HG03575 (cell line): ENCODE results near the gene HTR5A.
"Not testable (repeated sequence)": the region's sequence is repeated elsewhere in the genome, so short reads cannot be mapped to it uniquely, and the experiment has no call there.

ENCODE experiments used
- ATAC-seq: cut with Tn5 transposase; IDR thresholded peaks from one replicate; pipeline ENCODE4 v1.9.1; 2021; ENCODE audit not compliant: unreplicated experiment, insufficient number of reproducible peaks, low FRiP score; ENCODE audit errors: extremely low read depth

Gene HTR5A

DNA sequence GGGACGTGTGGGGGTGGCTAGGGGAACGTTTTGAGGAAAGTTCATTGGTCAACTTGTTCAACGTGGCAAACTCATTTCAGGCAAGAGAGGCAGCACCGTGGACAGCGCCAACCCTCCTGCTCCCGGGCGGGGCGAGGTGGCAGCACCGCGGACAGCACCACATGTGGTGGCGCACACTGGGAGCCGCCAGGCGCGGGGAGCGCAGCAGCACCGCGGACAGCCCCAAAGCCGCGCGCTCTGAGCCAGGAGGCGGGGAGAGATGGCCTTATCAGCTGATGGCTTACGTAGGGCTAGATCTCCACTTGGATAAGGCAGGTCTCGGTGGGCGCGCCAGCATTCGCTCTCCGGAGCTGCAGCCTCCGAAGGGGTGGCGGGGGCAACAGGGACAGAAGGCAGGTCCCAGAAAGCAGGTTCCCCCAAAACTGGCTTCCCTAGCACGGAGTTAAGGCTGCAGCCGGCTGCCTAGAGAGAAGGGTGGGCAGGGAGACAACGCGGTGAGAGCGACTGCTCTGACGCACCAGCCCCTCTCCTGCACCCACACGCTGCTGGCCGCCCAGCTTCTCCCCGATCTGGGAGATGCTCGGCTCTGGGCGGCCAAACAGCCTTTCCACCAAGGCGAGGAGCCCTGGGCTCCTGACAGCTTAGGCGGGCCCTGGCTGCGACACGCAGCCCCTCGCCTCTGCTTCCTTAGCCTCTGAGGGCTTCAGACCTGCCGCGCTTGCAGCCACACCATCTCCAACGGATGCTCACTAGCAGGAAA, at the start of gene HTR5A:
HTR5A (plus strand) TSS at position 333 of the 760 bp plus-strand sequence. CDS start 576 bp downstream, outside the sequence.
- no peak for ATAC-seq

DNA sequence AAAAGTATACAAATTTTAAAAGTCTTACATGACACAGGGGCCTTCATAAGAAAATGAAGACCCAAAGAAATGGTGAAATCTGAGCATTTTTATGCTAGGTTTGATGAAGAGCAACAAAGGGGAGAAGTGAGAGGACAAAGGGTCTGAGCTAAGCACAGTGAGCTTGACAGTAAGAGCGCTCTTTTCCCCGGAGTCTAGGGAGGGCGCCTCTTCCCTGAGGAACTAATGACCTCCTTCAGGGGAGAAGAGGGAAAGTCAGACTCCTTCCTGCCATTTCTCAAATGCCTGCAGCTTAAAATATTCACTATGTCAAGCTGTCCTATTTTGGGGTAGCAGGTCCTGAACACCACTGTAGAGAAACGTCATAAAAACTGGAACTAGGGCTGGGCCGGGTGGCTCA, 49.1 kb upstream of the HTR5A start:
- ATAC-seq: no peak

DNA sequence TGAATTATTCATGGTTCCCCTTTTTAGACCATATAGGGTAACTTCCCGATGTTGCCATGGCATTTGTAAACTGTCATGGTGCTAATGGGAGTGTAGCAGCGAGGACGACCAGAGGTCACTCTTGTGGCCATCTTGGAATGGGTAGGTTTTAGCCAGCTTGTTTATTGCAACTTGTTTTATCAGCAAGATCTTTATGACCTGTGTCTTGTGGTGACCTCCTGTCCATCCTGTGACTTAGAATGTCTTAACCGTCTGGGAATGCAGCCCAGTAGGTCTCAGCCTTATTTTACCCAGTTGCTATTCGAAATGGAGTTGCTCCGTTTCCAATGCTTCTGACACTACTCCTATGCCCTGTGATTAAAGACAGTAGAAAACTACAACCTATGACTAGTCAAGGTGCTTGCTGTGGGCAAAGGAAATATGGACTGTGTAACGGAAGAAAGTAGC, 48.4 kb upstream of the HTR5A start:
- no peak for ATAC-seq

DNA sequence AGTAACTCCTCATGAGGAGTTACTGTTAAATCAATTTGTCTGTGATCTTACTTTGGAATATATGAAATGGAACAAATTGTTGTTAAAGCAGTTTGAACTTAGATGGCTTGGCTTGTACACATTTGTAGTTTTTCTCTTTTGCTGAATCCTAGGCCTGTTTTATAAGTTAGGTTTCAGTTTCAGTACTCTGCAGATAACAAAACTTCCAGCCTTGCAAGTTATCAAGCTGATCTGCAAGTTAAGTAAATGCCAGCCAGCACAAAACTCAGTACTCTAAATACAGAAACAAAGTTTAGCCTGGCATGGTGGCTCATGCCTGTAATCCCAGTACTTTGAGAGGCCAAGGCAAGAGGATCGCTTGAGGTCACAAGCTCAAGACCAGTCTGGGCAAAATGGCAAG, 42.2 kb upstream of the HTR5A start:
- ATAC-seq: no peak

DNA sequence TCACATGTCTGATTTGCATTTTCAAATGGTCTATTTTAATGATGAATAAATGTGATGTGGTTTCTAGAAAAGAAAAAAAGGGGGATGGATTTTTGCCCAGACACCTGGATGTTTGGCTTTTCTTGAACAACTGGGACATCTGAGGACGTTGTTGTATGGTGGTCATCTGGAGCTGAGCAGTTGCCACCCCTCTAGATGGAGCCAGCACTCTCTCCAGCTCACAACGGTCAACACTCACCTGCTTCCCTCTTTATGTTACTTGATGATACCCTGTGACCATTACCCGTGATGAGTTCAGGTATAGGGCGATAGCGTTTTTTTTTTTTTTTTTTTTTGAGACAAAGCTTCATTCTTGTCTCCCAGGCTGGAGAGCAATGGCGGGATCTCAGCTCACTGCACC, 37.1 kb upstream of the HTR5A start:
- ATAC-seq: no peak

DNA sequence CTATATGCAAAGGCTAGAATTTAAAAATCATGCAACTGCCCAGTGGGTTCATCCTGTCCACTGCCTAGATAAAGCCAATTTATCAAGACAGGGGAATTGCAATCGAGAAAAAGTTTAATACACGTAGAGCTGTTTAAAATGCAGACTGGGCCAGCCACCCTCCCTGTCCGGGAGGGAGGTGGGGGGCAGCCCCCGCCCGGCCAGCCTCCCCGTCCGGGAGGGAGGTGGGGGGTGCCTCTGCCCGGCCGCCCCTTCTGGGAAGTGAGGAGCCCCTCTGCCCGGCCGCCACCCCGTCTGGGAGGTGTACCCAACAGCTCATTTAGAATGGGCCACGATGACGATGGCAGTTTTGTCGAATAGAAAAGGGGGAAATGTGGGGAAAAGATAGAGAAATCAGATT, 35.6 kb upstream of the HTR5A start:
- ATAC-seq: not testable (repeated sequence)

DNA sequence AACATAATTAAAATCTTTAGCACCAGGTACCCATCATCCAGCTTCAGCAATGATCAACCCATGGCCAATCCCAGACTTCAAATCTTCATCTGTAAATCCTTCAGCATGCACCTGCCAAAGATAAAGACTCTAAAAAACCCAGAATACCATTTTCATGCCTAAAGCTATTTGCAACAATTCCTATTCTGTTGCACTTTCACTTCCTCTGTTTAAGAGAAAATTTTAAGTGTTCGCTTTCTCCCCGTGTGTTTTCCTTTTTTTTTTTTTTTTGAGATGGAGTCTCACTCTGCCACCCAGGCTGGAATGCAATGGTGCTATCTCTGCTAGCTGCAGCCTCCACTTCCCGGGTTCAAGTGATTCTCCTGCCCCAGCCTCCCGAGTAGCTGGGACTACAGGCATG, 31.8 kb upstream of the HTR5A start:
- ATAC-seq: no peak

DNA sequence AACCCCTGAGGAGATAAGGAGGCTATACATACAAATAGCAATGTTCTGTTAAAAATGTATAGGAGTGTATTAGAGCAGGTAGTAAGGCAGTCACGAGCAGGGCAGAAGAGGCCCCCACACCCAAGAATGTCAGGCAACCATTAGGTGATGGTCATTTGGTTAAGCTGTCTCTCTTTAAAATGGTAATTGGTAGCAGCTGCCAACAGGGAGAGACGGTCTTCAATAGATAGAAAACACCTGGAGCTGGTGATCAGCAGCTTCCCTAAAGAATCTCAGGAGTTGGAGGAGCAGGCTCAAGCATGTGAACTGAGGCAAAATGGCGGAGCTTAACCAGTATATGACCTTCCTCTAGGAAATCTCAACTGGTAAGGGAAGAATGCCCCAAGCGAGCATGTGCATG, 26.4 kb upstream of the HTR5A start:
- ATAC-seq: no peak

DNA sequence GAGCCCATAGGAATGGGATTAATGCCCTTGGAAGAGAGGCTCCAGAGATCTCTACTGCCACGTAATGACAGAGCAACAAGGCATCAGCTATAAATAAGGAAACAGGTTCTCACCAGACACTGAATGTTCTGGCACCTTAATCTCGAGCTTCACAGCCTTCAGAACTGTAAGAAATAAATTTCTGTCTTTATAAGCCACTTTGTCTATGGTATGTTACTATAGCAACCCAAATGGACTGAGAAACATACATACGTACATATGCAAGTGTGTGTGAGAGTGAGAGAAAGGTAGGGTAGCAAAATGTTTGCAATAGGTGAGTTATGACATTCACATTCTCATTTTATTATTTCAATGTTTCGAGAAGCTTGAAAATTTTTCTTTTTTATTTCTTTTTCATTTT, 22.1 kb upstream of the HTR5A start:
- ATAC-seq: no peak

DNA sequence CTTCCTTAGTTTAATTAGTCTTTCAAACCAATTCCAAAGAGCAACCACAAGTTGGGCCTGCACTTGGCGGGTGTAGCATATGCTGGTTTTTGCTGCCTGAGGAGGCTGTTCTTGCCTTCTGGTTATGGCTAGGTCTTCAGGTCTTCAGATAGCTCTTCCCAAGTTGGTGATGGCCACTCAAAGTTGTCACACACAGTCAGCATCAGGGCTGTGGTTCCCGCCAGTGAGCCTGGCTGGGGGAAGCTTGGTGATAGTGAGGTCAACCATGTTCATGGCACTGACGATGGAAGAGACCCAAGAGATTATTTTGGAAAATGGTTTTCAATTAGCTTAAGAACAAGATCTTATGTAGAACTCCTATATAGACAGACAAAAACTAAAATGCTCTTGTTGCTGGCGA, 18.8 kb upstream of the HTR5A start:
- no peak for ATAC-seq

DNA sequence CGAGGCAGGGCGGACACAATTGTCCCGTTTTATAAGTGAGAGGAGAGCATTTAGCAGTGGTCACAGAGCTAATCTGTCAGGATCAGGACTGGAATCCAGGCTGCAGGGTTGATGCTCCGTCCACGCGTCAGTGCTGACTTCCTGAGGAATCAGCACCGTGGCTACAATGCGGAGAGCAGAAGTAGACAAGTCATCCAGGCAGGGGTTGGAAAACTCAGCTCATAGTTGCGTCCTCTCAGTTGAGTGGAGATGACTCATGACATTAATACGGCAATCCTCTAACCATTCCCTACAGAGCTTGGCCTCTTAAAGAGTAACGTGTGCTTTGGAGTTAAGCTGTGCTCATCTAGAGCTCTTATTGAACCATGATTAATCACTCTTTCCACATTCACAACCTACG, 17.1 kb upstream of the HTR5A start:
- no peak for ATAC-seq

DNA sequence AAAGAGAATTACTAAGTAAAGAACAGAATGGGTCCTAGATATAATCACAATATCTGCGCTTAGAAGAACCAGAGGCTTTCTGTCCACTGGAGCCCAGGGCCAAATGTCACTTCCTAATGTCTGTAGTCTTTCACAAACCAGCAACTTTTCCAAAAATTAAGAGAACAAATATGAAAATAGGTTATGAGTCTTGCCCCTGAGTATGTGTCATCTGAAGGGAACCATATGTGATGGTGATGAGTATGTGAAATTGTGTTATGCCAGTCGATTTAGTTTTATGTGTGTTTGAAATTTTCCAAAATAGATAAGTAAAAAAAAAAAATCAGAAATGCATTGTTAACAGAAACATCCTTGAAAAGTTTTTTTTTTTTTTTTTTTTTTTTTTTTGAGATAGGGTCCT, 15.4 kb upstream of the HTR5A start:
- no peak for ATAC-seq

DNA sequence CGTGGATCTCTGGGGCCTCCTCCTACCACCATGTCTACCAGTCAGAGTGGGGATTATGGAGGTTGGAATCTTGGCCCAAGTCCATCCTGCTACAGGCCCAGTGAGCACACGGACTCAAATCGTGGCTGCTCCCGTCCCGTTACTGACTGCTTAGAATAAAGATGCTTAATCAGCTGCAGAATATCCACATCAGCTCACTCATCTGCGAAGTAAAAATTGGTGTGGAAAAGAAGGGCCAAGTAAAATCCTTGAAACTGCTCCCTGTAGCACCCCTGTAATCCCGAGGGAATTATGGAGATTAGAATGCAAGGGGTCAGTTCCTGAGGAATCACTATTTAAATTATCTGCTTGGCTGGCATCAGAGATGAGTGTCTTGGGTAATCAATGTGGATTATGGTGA, 13.0 kb upstream of the HTR5A start:
- no peak for ATAC-seq

DNA sequence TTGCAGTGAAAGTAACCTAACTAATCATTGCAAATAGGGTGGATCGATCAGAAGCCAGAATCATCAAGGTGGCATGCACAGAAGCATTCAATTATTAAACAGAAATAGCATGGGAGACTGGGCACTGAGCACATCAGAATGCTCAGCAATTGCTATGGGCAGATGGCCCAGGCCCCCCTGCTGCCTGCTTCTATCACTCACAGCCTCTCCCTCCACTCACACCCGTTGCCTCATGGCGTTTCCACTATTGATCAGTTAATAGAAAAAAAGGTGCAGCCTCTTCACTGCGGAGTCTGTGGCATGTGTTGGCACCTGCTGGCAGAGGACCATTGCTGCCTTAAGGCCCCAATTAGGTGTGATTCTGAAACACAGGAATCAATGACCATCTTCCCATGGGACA, 11.2 kb upstream of the HTR5A start:
- ATAC-seq: no peak

DNA sequence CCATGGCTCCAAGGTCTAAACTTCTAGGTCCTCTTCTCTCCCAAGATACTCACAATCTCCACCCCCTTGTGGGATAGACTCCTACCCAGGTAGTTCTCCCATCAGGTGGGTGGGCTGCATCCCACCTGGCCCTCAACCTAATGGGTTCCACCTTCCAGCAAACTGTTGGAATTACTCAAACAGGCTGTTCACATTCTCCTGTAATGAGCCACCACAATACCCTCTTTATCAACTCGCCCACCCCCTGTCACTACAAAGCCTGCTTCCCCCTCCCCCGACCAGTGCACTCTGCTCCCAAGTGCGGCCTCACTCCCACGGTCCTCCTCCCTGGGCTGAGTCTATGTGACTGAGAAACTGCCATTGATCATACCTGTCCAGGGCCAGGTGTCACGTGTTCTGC, 10.4 kb upstream of the HTR5A start:
- no peak for ATAC-seq

DNA sequence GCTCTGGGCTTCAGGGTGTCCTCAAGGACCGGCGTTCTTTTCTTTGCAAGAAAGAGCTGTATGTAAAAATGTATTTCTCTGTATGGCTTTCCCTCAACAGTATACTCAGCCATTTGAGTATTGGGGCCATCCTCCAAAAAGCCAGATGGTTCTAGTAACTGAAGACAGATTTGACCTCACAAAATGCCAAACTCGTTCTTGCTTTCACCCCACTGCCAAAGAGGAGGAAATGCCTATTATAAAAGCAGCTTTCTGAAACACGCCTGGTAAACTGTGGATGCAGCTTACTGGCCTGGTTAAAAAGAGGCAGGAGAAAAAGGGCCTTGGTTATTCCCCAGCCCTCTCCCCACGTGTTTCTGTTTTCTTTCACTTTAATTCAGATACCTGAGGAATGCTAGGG, 7.7 kb upstream of the HTR5A start:
- ATAC-seq: no peak

DNA sequence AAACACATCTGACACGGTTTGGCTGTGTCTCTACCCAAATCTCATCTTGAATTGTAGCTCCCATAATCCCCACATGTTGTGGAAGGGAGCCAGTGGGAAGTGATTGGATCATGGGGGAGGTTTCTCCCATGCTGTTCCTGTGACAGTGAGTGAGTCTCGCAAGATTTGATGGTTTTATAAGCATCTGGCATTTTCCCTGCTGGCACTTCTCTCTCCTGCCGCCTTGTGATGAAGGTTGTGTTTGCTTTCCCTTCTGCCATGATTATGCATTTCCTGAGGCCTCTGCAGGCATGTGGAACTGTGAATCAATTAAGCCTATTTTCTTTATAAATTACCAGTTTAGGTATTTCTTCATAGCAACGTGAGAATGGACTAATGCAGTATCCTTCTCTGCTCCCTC, 5.9 kb upstream of the HTR5A start:
- ATAC-seq: no peak

DNA sequence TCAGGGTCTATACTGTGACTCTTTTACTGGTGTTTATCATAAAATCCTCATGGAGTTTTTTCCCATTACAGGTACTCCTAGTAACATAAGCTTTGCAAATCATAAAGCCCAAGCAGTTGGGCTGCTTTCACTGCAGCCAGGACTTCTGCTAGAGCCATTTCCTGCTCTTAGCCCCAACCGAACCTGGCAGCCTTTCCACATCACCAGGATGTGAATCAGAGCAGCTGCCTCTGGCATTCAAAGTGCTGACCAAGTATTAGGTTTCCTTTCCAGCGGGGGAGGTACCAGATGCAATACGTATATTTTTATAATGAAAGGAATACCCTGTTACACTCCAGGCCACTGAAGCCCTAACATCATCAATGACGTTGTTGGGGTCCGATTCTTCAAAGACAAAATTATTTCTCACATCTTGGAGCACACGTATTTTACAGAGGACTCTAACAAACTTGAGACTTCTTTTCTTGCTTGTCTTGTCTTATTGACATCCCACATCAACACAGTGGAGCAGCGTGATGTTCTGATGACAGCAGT, 3.6 kb upstream of the HTR5A start:
- ATAC-seq: no peak

DNA sequence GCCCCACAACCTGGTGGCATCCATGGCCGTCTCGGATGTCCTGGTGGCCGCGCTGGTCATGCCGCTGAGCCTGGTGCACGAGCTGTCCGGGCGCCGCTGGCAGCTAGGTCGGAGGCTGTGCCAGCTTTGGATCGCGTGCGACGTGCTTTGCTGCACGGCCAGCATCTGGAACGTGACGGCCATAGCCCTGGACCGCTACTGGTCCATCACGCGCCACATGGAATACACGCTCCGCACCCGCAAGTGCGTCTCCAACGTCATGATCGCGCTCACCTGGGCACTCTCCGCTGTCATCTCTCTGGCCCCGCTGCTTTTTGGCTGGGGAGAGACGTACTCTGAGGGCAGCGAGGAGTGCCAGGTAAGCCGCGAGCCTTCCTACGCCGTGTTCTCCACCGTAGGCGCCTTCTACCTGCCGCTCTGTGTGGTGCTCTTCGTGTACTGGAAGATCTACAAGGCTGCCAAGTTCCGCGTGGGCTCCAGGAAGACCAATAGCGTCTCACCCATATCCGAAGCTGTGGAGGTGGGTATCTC, 1.1 kb downstream of the HTR5A start:
- ATAC-seq: no peak

DNA sequence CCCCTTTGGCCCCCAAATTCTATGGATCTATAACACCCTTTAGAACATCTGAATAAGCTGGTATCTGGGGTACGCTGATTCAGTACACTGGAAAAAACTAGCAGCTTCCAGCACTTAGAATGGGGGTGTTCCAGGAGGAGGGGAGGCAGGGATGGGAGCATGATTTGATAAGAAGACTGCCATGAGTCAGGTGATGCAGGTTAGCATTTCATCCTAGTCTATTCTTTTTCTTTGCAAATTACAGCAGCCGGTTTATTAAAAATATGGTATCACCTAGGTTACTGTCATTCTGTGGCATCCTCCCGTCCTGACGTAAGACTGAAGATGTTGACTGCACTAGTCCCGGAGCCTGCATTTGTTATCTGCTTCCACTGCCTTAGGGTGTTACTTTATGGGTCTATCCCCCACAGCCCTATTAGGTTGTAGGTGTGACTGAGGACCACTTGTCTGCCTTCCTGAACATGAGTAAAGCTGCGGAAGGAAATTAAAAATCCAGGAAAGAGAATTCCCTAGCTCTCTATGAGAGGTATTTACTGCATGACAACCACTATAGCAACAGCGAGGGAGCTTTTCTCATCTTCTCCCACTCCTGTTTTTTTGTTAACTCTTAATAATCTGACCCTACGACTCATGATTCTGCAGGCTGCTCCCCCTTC, 1.9 kb downstream of the HTR5A start:
- ATAC-seq: no peak
